Type B pancreatic cell (in vitro differentiated cells): ENCODE measurements around the gene TMEM236. TPM values are rescaled to one million over a fixed set of nuclear protein-coding genes. Genes with fewer than 3 reads are reported as not detected.
A peak's percentile ranks its signal among the peaks of the same experiment; 100 is the strongest.

Source experiments
- DNase-seq: peaks from one replicate; pipeline ENCODE4 v3.0.0; 2021; ENCODE audit warnings: mixed read lengths; ENCODE audit not compliant: unreplicated experiment; ENCODE audit errors: extremely low spot score
- H3K27ac Mint-ChIP-seq: 2 replicates; pipeline ENCODE4 v1.8.0; 2021; ENCODE audit warnings: mild to moderate bottlenecking, mixed read lengths
- H3K27me3 Mint-ChIP-seq: 2 replicates; pipeline ENCODE4 v1.8.0; 2021; ENCODE audit warnings: mixed read lengths
- H3K36me3 Mint-ChIP-seq: 2 replicates; pipeline ENCODE4 v1.8.0; 2021; ENCODE audit warnings: mixed read lengths
- H3K4me1 Mint-ChIP-seq: one replicate; pipeline ENCODE4 v1.8.0; 2021; ENCODE audit warnings: mixed read lengths; ENCODE audit not compliant: unreplicated experiment
- H3K4me3 Mint-ChIP-seq: 2 replicates; pipeline ENCODE4 v1.8.0; 2021; ENCODE audit warnings: mild to moderate bottlenecking, mixed read lengths
- H3K9me3 Mint-ChIP-seq: 2 replicates; pipeline ENCODE4 v1.8.0; 2021; ENCODE audit warnings: mixed read lengths
- CTCF ChIP-seq: fragments of 200-600 bp; sonication (generic); conservative IDR thresholded peaks from 2 replicates; pipeline ENCODE4 v1.5.0; 2021; ENCODE audit warnings: antibody characterized with exemption, mild to moderate bottlenecking
- total RNA-seq: library from RNA; stranded (reverse); gene quantifications from 2 replicates; pipeline ENCODE4 v1.2.1, GENCODE V29; 2021; ENCODE audit warnings: low replicate concordance

TMEM236 gene
- total RNA-seq, 1 donor from 2014 or later: 11.6 TPM

DNA sequence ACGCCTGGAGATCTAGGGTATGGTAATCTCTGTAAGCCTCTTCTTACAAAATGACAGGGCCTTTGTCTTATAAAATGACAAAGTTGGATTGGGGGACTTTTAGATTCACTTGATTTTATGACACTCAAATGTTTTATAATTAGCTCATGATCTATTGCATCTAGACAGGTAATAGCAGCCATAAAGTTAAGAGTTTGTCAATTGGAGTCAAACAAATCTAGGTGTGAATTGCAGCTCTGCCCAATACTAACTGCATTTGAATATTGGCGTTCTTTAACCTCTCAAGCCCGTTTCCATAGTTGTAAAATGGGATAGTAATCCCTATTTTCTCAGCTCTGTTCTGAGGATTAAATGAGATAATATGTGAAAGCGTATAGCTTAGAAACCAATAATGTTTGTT, 43.1 kb downstream of the TMEM236 start:
- Mint-ChIP-seq H3K9me3 (no peaks in the 10 kb centered on the region), H3K36me3 (no peaks in the 10 kb centered on the region), H3K27me3 (no peaks in the 10 kb centered on the region), H3K4me1 (peaks cover 6% of the 10 kb centered on the region), H3K27ac (no peak overlapping the region), H3K4me3 (no peak overlapping the region)
- TF ChIP-seq CTCF: no peak
- DNase-seq: no peak

GRCh38 chr10:17795813-17796594, 44.0 kb downstream of the TMEM236 start:
- peaks cover 6% of the 10 kb centered on the region for H3K4me1 Mint-ChIP-seq
- no peak for DNase-seq
- H3K36me3 Mint-ChIP-seq: no peaks in the 10 kb centered on the region
- H3K27ac Mint-ChIP-seq: no peak overlapping the region
- no peaks in the 10 kb centered on the region for H3K27me3 Mint-ChIP-seq
- no peak for TF ChIP-seq CTCF
- no peak overlapping the region for H3K4me3 Mint-ChIP-seq
- no peaks in the 10 kb centered on the region for H3K9me3 Mint-ChIP-seq

GRCh38 chr10:17801507-17801906, 49.5 kb downstream of the TMEM236 start:
- no peaks in the 10 kb centered on the region for H3K36me3 Mint-ChIP-seq
- H3K9me3 Mint-ChIP-seq: no peaks in the 10 kb centered on the region
- no peak overlapping the region for H3K4me3 Mint-ChIP-seq
- H3K4me1 Mint-ChIP-seq: peaks cover 6% of the 10 kb centered on the region
- DNase-seq: no peak
- peak; percentile 49 for TF ChIP-seq CTCF
- H3K27me3 Mint-ChIP-seq: peaks cover 4% of the 10 kb centered on the region
- no peak overlapping the region for H3K27ac Mint-ChIP-seq

DNA sequence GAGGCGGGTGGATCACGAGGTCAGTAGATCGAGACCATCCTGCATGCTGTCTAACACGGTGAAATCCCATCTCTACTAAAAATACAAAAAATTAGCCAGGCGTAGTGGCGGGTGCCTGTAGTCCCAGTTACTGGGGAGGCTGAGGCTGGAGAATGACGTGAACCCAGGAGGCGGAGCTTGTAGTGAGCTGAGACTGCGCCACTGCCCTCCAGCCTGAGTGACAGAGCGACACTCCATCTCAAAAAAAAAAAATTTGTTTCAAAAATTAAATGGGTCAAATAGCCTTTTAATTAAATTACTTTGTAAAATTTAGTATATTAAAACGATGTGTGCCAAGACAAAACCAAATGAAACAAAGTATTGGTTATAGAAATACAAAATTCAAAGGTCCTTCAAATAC, 50.3 kb downstream of the TMEM236 start:
- no peak for DNase-seq
- Mint-ChIP-seq H3K27ac (no peak overlapping the region), H3K9me3 (no peaks in the 10 kb centered on the region), H3K27me3 (peaks cover 4% of the 10 kb centered on the region), H3K4me3 (no peak overlapping the region), H3K36me3 (no peaks in the 10 kb centered on the region), H3K4me1 (peaks cover 6% of the 10 kb centered on the region)
- TF ChIP-seq CTCF: no peak

DNA sequence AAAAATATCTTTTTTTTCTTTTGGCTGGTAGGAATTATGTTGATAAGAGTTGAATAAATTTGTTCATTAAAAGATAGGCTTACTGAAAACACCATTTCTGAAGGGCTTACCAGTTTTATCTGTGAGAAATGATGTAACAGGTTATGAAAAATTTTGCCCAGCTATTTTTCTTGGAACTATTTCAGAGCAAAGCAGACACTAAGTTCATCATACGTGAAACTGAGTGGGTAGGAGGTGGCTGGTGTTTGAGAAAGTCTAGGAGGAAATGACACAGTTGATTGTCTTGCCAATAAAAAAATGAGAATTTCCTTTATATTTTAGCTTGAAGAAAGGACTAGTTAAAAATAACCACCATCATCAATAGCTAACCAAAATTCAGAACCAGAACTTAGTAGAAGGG, 51.0 kb downstream of the TMEM236 start:
- TF ChIP-seq CTCF: no peak
- Mint-ChIP-seq H3K4me3 (no peak overlapping the region), H3K27me3 (peaks cover 4% of the 10 kb centered on the region), H3K36me3 (no peaks in the 10 kb centered on the region), H3K9me3 (no peaks in the 10 kb centered on the region), H3K27ac (no peak overlapping the region), H3K4me1 (peaks cover 6% of the 10 kb centered on the region)
- DNase-seq: no peak

DNA sequence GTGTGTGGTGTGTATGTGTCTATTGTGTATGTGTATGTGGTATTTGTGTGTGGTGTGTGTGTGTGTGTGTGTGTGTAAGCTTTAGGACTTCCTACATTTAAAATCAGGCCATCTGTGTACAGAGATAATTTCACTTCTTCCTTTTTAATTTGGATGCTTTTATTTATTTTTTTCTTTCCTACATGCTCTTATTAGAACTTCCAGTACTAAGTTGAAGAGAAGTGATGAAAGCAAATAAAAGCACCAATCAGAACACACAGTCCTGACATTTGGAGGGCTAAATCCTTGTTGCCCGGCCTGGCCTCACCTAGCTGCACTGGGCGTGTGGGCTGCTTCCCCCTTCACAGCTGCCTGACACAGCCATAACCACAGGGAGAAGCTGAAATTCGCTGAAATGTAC, 53.3 kb downstream of the TMEM236 start:
- no peak overlapping the region for H3K4me3 Mint-ChIP-seq
- no peak overlapping the region for H3K27ac Mint-ChIP-seq
- H3K4me1 Mint-ChIP-seq: peaks cover 2% of the 10 kb centered on the region
- TF ChIP-seq CTCF: no peak
- no peaks in the 10 kb centered on the region for H3K9me3 Mint-ChIP-seq
- no peak for DNase-seq
- peaks cover 7% of the 10 kb centered on the region for H3K27me3 Mint-ChIP-seq
- no peaks in the 10 kb centered on the region for H3K36me3 Mint-ChIP-seq
